ENCODE data around the gene CPE.

Gene CPE

GRCh38 chr4:165410214-165410613 lies 31.4 kb downstream of the CPE start:
- TF ChIP-seq, protein P1, sequence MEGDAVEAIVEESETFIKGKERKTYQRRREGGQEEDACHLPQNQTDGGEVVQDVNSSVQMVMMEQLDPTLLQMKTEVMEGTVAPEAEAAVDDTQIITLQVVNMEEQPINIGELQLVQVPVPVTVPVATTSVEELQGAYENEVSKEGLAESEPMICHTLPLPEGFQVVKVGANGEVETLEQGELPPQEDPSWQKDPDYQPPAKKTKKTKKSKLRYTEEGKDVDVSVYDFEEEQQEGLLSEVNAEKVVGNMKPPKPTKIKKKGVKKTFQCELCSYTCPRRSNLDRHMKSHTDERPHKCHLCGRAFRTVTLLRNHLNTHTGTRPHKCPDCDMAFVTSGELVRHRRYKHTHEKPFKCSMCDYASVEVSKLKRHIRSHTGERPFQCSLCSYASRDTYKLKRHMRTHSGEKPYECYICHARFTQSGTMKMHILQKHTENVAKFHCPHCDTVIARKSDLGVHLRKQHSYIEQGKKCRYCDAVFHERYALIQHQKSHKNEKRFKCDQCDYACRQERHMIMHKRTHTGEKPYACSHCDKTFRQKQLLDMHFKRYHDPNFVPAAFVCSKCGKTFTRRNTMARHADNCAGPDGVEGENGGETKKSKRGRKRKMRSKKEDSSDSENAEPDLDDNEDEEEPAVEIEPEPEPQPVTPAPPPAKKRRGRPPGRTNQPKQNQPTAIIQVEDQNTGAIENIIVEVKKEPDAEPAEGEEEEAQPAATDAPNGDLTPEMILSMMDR (IDR thresholded peaks at IDR 0.05): no peak

DNA sequence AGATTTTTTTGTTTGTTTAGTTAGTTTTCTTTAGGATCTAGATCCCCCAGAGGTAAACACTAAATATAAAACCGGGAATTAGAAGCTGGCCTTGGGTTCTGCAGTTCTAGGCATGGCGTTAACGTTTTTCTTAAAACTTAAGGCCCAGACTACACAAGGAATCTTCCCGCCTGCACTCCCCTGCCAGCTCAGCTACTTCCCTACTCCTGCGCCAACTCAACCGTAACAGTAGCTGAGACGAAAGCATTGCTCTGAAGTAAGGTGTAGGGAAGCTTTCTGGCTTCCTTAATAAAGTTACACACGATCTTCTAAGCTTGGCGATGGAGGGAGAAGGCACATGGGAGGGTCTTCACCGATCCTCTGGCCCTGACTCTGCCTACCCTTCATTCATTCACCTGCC lies 37.1 kb downstream of the CPE start:
- TF ChIP-seq, protein P1 (IDR thresholded peaks at IDR 0.05): no peak

DNA sequence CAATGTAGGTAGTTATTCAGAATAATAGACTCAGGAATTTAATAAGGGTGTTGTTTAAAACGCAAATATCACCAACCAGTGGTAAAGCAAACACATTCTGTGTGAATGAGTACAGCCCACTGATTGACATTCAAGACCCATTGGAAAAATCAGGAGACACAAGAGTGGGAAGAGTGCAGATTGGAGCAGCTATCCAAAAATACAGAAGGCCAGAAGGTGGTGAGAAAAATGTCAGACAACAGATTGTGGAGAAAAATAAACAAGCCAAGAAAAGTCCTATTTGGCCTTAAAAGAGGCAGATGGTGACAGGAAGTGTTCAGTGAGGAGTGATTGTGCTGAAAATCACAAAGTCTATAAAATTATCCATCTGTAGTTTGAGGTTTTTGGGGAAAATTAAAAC lies 39.3 kb downstream of the CPE start:
- TF ChIP-seq, protein P1 (IDR thresholded peaks at IDR 0.05): no peak

GRCh38 chr4:165425629-165426028 lies 46.8 kb downstream of the CPE start:
- TF ChIP-seq, protein P1 (IDR thresholded peaks at IDR 0.05): no peak

- TF ChIP-seq, protein P1 (IDR thresholded peaks at IDR 0.05): no peak
Observed at GRCh38 chr4:165426331-165426730, 47.5 kb downstream of the CPE start.

GRCh38 chr4:165426823-165427222 lies 48.0 kb downstream of the CPE start:
- TF ChIP-seq, protein P1 (IDR thresholded peaks at IDR 0.05): no peak

DNA sequence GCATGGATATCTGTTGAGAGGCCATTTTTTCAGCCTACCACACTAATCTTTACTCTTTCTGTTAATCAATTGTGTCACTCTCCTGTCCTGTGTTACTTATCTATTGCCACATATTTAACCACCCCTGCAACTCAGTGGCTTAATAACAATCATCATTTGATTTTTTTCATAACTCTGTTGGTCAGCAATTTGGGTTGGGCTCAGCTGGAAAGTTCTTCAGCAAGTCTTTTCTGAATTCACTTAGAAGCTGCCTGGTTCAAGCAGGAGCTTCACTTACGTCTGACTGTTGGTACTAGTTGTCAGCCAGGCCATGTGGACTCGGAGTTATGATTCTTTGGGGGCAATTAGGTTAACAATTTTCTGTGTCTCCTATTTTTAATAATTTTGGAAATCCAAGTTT lies 50.1 kb downstream of the CPE start:
- TF ChIP-seq, protein P1 (IDR thresholded peaks at IDR 0.05): no peak

DNA sequence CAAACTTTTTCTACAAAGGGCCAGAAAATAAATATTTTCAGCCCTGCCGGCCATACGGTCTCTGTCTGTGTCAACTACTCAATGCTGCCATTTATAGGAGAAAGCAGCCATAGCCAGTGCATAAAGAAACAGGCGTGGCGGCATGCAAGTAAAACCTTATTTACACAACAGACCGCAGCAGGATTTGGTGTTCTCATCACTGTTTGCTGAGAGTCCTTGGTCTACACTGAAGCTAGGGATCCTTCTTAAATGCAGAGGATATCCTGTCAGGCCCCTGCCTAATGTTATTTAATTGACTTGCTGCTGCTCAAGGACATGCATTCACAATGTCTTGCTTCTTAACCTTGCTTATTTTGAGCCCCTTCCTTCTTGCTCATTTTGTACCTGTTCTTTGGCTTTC lies 54.7 kb downstream of the CPE start:
- TF ChIP-seq, protein P1 (IDR thresholded peaks at IDR 0.05): no peak
